ENCODE measurements around the gene MPRIP.

GRCh38 chr17:17146786-17147406 is 104.6 kb downstream of the MPRIP start:
- TF ChIP-seq CTCF (IDR thresholded peaks at IDR 0.05), result peak in 1 of 4 experiments; percentile 25
- TF ChIP-seq POLR2A (IDR thresholded peaks at IDR 0.05), result no peak
- TF ChIP-seq POLR2AphosphoS5 (IDR thresholded peaks at IDR 0.05), result no peak
